ENCODE data around the gene TCF20.

- TF ChIP-seq CTCF (IDR thresholded peaks at IDR 0.05) (no peak), POLR2A (IDR thresholded peaks at IDR 0.05) (no peak)
Observed at GRCh38 chr22:42306010-42306409, 35.6 kb upstream of the TCF20 start.
